Fibroblast of lung (primary cell): ENCODE data around the gene LPXN.

Experiments used
- CTCF ChIP-seq, 2 donors: IDR thresholded peaks in 1 of 2; conservative IDR thresholded peaks in 1 of 2; 1 replicate in 1 of 2; 2 replicates in 1 of 2; pipeline ENCODE4 v1.5.1; 2011 to 2012; ENCODE audit warnings: low read length in 2 of 2, control low read depth in 1 of 2, inconsistent platforms in 1 of 2, low read depth in 1 of 2, mild to moderate bottlenecking in 1 of 2
- EZH2 ChIP-seq: IDR thresholded peaks from 2 replicates; pipeline ENCODE4 v1.5.1; 2012; ENCODE audit warnings: low read length, control low read depth, mild to moderate bottlenecking; ENCODE audit errors: missing control alignments

- TF ChIP-seq CTCF (conservative IDR thresholded peaks at IDR 0.05 in 1 of 2, IDR thresholded peaks at IDR 0.05 in 1 of 2; ENCODE audit: low read depth in 1 of 2, low read length in 2 of 2): no peak
- TF ChIP-seq EZH2: no peak
Observed at GRCh38 chr11:58525037-58525614, 50.5 kb downstream of the LPXN start.
